ENCODE data around the gene ATRIP. TPM values are rescaled to one million over a fixed set of nuclear protein-coding genes. Genes with fewer than 3 reads are reported as not detected.
"Not testable (repeated sequence)": the region's sequence is repeated elsewhere in the genome, so short reads cannot be mapped to it uniquely, and the experiment has no call there.

Gene ATRIP
- total and polyA plus RNA-seq, 8 donors: 2.3 to 34.4 (median 4.6) TPM

GRCh38 chr3:48460517-48460902 lies 14.0 kb downstream of the ATRIP start:
- Histone ChIP-seq H3K36me3 (peaks cover 32 to 72% (median 65%) of the 10 kb centered on the region in 4 donors), H3K27ac (no peak overlapping the region), H3K9me3 (no peaks in the 10 kb centered on the region), H3K27me3 (no peaks in the 10 kb centered on the region), H3K4me3 (no peak overlapping the region), H3K4me1 (peaks cover 7 to 13% (median 11%) of the 10 kb centered on the region in 4 donors)
- no peak for DNase-seq
- WGBS, 5 donors: 90 to 98% (median 92%) methylated on average over 3 of the region's 3 CpGs
- no peak for TF ChIP-seq EP300 (IDR thresholded peaks at IDR 0.05)
- TF ChIP-seq, protein P1, sequence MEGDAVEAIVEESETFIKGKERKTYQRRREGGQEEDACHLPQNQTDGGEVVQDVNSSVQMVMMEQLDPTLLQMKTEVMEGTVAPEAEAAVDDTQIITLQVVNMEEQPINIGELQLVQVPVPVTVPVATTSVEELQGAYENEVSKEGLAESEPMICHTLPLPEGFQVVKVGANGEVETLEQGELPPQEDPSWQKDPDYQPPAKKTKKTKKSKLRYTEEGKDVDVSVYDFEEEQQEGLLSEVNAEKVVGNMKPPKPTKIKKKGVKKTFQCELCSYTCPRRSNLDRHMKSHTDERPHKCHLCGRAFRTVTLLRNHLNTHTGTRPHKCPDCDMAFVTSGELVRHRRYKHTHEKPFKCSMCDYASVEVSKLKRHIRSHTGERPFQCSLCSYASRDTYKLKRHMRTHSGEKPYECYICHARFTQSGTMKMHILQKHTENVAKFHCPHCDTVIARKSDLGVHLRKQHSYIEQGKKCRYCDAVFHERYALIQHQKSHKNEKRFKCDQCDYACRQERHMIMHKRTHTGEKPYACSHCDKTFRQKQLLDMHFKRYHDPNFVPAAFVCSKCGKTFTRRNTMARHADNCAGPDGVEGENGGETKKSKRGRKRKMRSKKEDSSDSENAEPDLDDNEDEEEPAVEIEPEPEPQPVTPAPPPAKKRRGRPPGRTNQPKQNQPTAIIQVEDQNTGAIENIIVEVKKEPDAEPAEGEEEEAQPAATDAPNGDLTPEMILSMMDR (IDR thresholded peaks at IDR 0.05): no peak
- no peak for TF ChIP-seq POLR2AphosphoS5 (IDR thresholded peaks at IDR 0.05)
- no peak for TF ChIP-seq POLR2A (IDR thresholded peaks at IDR 0.05)
- intact Hi-C loops (cut with DNase I; ENCODE audit: low total_unique reads): loop anchor here (5.0 kb wide), 1 partner anchor 92 kb away; no protein-coding TSS in a partner anchor

DNA sequence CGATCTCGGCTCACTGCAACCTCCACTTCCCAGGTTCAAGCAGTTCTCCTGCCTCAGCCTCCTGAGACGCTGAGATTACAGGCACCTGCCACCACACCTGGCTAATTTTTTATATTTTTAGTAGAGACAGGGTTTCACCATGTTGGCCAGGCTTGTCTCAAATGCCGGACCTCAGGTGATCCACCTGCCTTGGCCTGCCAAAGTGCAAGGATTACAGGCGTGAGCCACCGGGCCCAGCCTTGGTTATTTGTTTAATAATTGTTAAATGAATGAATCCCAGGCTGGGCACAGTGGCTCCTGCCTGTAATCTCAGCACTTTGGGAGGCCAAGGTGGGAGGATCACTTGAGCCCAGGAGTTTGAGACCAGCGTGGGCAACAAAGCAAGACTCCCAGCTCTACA lies 15.2 kb downstream of the ATRIP start:
- H3K36me3 ChIP-seq: peaks cover 32 to 60% (median 53%) of the 10 kb centered on the region in 4 donors
- 81 to 87% (median 87%) methylated on average over 7 of the region's 7 CpGs for WGBS, 5 donors
- intact Hi-C loops (cut with DNase I; ENCODE audit: low total_unique reads): loop anchor here (5.0 kb wide), 1 partner anchor 91 kb away; no protein-coding TSS in a partner anchor

GRCh38 chr3:48463703-48464102 lies 17.2 kb downstream of the ATRIP start:
- Histone ChIP-seq H3K36me3 (peaks cover 51 to 60% (median 54%) of the 10 kb centered on the region in 4 donors), H3K27ac (peak overlapping the region in 2 of 5 donors; percentile 97 to 100), H3K27me3 (no peaks in the 10 kb centered on the region), H3K9me3 (no peaks in the 10 kb centered on the region), H3K4me3 (no peak overlapping the region), H3K4me1 (peaks cover 34 to 44% (median 39%) of the 10 kb centered on the region in 4 donors)
- no peak for TF ChIP-seq POLR2A (IDR thresholded peaks at IDR 0.05)
- no peak for TF ChIP-seq POLR2AphosphoS5 (IDR thresholded peaks at IDR 0.05)
- TF ChIP-seq EP300 (IDR thresholded peaks at IDR 0.05): no peak
- TF ChIP-seq, protein P1 (IDR thresholded peaks at IDR 0.05): no peak
- 81 to 90% (median 83%) methylated on average over 7 to 9 of the region's 9 CpGs for WGBS, 5 donors
- DNase-seq: no peak
- intact Hi-C loops (cut with DNase I; ENCODE audit: low total_unique reads): loop anchor here (5.0 kb wide), 1 partner anchor 89 kb away; no protein-coding TSS in a partner anchor

More for the DNA sequence above, 15.2 kb downstream of the ATRIP start:
- H3K9me3 ChIP-seq, H3K27me3 ChIP-seq, H3K4me3 ChIP-seq, H3K27ac ChIP-seq, DNase-seq: not testable (repeated sequence)
- H3K4me1 ChIP-seq: peaks cover 14 to 24% (median 19%) of the 10 kb centered on the region in 4 donors

- Histone ChIP-seq H3K9me3 (no peaks in the 10 kb centered on the region), H3K36me3 (peaks cover 51 to 60% (median 54%) of the 10 kb centered on the region in 4 donors), H3K4me1 (peaks cover 36 to 54% (median 49%) of the 10 kb centered on the region in 4 donors), H3K27ac (peak overlapping the region; percentile 97 to 100 (median 100)), H3K27me3 (no peaks in the 10 kb centered on the region), H3K4me3 (no peak overlapping the region)
- DNase-seq: no peak
- WGBS, 5 donors: 81 to 95% (median 89%) methylated on average over 13 to 17 of the region's 17 CpGs
- TF ChIP-seq POLR2AphosphoS5 (IDR thresholded peaks at IDR 0.05) (no peak), POLR2A (IDR thresholded peaks at IDR 0.05) (no peak), EP300 (IDR thresholded peaks at IDR 0.05) (no peak)
- TF ChIP-seq, protein P1 (IDR thresholded peaks at IDR 0.05): no peak
- intact Hi-C loops (cut with DNase I; ENCODE audit: low total_unique reads): loop anchor here (5.0 kb wide), 1 partner anchor 88 kb away; no protein-coding TSS in a partner anchor
Measured at GRCh38 chr3:48464713-48465221, 18.2 kb downstream of the ATRIP start.

DNA sequence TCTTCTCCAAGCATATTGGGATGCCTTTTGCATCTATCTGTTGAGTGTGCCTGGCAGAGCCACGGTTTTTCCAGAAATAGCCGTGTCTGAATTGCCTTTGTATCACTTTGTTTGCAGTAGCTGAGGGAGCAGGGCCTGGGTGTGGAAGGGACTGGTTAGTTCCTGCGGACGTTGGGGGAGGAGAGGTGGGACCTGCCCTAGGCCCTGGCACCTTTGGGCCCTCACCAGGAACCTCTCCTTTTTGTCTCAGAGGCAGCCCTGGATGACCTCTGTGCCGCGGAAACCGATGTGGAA lies 18.6 kb downstream of the ATRIP start:
- Histone ChIP-seq H3K27me3 (no peaks in the 10 kb centered on the region), H3K27ac (peak overlapping the region; percentile 97 to 100 (median 100)), H3K4me1 (peaks cover 40 to 59% (median 53%) of the 10 kb centered on the region in 4 donors), H3K9me3 (no peaks in the 10 kb centered on the region), H3K4me3 (peak overlapping the region in 1 of 4 donors; percentile 49), H3K36me3 (peaks cover 47 to 60% (median 53%) of the 10 kb centered on the region in 4 donors)
- DNase-seq: no peak
- intact Hi-C loops (cut with DNase I; ENCODE audit: low total_unique reads): no loop called here
- WGBS, 5 donors: 11 to 15% (median 13%) methylated on average over 7 of the region's 7 CpGs
- TF ChIP-seq EP300 (IDR thresholded peaks at IDR 0.05): no peak
- TF ChIP-seq, protein P1 (IDR thresholded peaks at IDR 0.05): peak in 1 of 7 experiments; percentile 62

Data from stomach (tissue), 9 donors.